Spinal cord (tissue), 10 donors: ENCODE measurements around the gene FAM200B. TPM values are rescaled to one million over a fixed set of nuclear protein-coding genes. Genes with fewer than 3 reads are reported as not detected.
"Not testable (repeated sequence)": the region's sequence is repeated elsewhere in the genome, so short reads cannot be mapped to it uniquely, and the experiment has no call there.

Experiments
- DNase-seq, 6 donors: peaks; one replicate each; pipeline versions ENCODE4 v3.0.0 to v3.0.0-alpha.2; 2013 to 2015; ENCODE audit warnings: low spot score in 6 of 6, low read depth in 4 of 6
- H3K27ac ChIP-seq: one replicate; pipeline ENCODE4 v1.5.1; 2013; ENCODE audit warnings: low read depth, low read length, control low read depth
- H3K27me3 ChIP-seq: one replicate; pipeline ENCODE4 v1.6.1; 2013; ENCODE audit warnings: low read length; ENCODE audit not compliant: control insufficient read depth, insufficient read depth
- H3K36me3 ChIP-seq: one replicate; pipeline ENCODE4 v1.6.1; 2013; ENCODE audit warnings: low read length; ENCODE audit not compliant: control insufficient read depth, insufficient read depth
- H3K4me1 ChIP-seq: one replicate; pipeline ENCODE4 v1.6.1; 2013; ENCODE audit warnings: low read length; ENCODE audit not compliant: control insufficient read depth, insufficient read depth
- H3K4me3 ChIP-seq: one replicate; pipeline ENCODE4 v1.5.1; 2013; ENCODE audit warnings: low read depth, low read length, control low read depth
- H3K9me3 ChIP-seq: one replicate; pipeline ENCODE4 v1.6.1; 2013; ENCODE audit warnings: low read length; ENCODE audit not compliant: control insufficient read depth, insufficient read depth
- WGBS: methylation state at CpG from one replicate; pipeline ENCODE4 v1.1.5; 2013; ENCODE audit warnings: missing lambda C conversion rate; ENCODE audit not compliant: insufficient coverage; 5-methylcytosine and 5-hydroxymethylcytosine counted together
- polyA plus RNA-seq, 2 donors: library from polyadenylated mRNA; unstranded; fragments of 120-200 nt; gene quantifications; one replicate each; pipeline ENCODE4 v1.2.1, GENCODE V29; 2013; ENCODE audit not compliant: insufficient read length in 2 of 2
- total RNA-seq, 2 donors: library from RNA; depleted of rRNA in 1 of 2; stranded (reverse); fragments of 120-200 nt in 1 of 2; fragments of >200 nt in 1 of 2; gene quantifications; one replicate each; pipeline versions ENCODE4 v1.2.3 to v1.2.4, GENCODE V29; 2013 to 2014
- donor health status: healthy.

Gene FAM200B
- total and polyA plus RNA-seq, 4 donors: 42.7 to 81.3 (median 64.7) TPM

DNA sequence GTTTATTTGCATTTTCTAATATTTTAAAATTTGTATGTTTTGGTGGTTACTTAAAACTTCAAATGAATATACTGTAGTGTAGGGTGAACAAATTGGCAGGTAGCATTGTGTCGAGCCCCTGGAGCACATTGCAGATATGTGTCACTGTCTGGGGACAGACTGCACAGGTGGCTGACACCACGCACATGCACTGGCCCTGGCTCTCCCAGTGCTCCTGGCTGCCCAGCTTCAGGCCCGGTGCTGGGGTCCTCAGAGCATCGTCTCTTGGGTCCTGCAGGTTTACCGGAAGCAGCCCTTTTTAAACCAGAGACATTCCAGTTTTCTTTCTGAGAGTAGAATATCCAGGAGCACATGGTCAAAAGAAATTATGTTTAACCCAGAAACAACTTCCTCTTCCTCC lies 36.8 kb downstream of the FAM200B start:
- 84% methylated on average over 2 of the region's 5 CpGs for WGBS
- DNase-seq: no peak
- H3K9me3 ChIP-seq: no peaks in the 10 kb centered on the region
- no peaks in the 10 kb centered on the region for H3K4me1 ChIP-seq
- no peaks in the 10 kb centered on the region for H3K36me3 ChIP-seq
- H3K4me3 ChIP-seq: no peak overlapping the region
- H3K27ac ChIP-seq: no peak overlapping the region
- no peaks in the 10 kb centered on the region for H3K27me3 ChIP-seq

DNA sequence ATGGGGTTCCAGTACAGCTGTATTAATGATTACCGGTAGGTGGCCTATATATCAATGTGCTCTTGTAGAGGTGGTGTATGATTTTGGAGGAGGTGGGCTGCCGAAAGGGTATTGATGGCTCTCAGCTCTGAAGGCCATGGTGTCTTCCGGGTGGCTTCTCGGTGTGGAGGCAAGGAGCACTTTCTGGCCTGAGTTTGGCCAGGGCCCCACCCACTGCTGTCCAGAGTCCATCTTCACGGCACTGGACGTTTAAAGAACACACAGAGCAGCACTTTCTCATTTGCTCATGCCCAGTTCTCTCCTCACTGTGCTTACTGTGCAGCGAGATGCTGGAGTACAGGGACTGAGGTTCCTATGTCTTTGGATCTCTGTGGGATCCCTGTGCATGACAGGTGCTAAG lies 37.3 kb downstream of the FAM200B start:
- DNase-seq: no peak

GRCh38 chr4:15719506-15719905 lies 37.9 kb downstream of the FAM200B start:
- 77% methylated on average over 4 of the region's 4 CpGs for WGBS
- no peaks in the 10 kb centered on the region for H3K9me3 ChIP-seq
- no peak overlapping the region for H3K27ac ChIP-seq
- no peaks in the 10 kb centered on the region for H3K4me1 ChIP-seq
- no peaks in the 10 kb centered on the region for H3K27me3 ChIP-seq
- DNase-seq: no peak
- H3K4me3 ChIP-seq: no peak overlapping the region
- no peaks in the 10 kb centered on the region for H3K36me3 ChIP-seq

More for the DNA sequence above, 37.3 kb downstream of the FAM200B start:
- Histone ChIP-seq H3K9me3 (no peaks in the 10 kb centered on the region), H3K36me3 (no peaks in the 10 kb centered on the region), H3K4me1 (no peaks in the 10 kb centered on the region), H3K4me3 (no peak overlapping the region), H3K27me3 (no peaks in the 10 kb centered on the region), H3K27ac (no peak overlapping the region)
- 84% methylated on average over 4 of the region's 7 CpGs for WGBS

DNA sequence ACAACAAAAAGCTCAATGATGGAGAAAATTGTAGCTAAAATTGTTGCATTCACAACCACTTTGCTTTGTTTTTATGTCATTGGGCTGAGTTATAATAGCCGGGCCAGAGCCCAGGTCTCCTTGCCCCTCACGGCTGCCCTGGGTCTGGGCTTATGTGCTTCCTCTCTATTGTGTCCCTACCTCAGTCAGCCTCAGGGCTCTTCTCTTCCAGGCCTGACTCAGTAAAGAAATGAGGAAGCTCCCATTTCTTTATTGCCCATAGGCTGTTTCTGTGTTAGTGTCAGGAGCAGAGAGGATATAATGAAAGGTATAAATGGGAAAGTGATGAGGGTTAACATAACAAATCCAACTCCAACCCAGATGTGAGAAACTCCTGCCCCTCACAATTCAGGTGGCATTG lies 39.2 kb downstream of the FAM200B start:
- no CpG with 5 or more reads among the region's 2 CpGs for WGBS
- Histone ChIP-seq H3K36me3 (no peaks in the 10 kb centered on the region), H3K9me3 (no peaks in the 10 kb centered on the region), H3K27ac (no peak overlapping the region), H3K4me3 (no peak overlapping the region), H3K27me3 (no peaks in the 10 kb centered on the region), H3K4me1 (no peaks in the 10 kb centered on the region)
- DNase-seq: no peak

GRCh38 chr4:15725608-15726007 lies 44.0 kb downstream of the FAM200B start:
- WGBS: 100% methylated on average over 1 of the region's 4 CpGs
- H3K27ac ChIP-seq: no peak overlapping the region
- H3K4me3 ChIP-seq: no peak overlapping the region
- no peaks in the 10 kb centered on the region for H3K36me3 ChIP-seq
- no peaks in the 10 kb centered on the region for H3K4me1 ChIP-seq
- no peaks in the 10 kb centered on the region for H3K9me3 ChIP-seq
- DNase-seq: no peak
- no peaks in the 10 kb centered on the region for H3K27me3 ChIP-seq

DNA sequence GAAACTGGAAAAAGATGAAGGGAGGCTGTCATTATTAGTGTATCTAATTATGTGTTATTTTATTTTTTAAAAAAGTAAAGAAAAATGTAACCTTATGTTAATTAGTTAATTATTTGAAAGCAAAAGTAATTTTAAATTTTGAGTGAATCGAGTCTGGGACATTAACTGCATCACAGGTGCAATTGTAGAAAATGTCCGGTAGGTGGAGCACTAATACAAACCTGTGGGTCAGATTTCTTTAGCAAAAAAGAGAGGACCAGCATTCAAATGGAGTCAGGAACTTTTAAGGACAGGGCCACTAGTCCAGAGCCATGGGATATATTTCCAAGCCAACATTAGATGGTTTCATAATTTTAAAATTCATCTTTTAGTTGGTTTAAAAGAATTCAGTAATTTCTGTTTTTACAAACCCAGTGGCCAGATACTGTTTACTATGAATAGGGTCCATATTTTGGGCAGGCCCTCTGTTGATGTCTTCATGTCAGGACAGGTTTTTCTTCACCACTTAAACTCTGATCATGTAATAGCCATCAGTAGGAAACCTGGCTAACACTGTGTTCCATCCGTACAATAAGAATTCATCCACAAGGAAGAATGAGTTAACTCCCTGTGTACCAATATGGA lies 48.4 kb downstream of the FAM200B start:
- Histone ChIP-seq H3K9me3 (no peaks in the 10 kb centered on the region), H3K27ac (no peak overlapping the region), H3K4me3 (no peak overlapping the region), H3K4me1 (no peaks in the 10 kb centered on the region), H3K36me3 (no peaks in the 10 kb centered on the region), H3K27me3 (no peaks in the 10 kb centered on the region)
- 0% methylated on average over 2 of the region's 3 CpGs for WGBS
- peak in 4 of 6 donors; percentile 33 to 82 (median 60) for DNase-seq

DNA sequence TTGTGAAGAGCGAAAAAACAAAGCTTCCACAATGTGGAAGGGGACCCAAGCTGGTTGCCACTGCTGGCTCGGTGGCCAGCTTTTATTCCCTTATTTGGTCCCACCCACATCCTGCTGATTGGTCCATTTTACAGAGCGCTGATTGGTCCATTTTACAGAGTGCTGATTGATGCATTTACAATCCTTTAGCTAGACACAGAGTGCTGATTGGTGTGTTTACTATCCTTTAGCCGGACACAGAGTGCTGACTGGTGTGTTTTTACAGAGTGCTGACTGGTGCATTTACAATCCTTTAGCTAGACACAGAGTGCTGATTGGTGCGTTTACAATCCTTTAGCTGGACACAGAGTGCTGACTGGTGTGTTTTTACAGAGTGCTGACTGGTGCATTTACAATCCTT lies 51.4 kb downstream of the FAM200B start:
- H3K27me3 ChIP-seq, DNase-seq: not testable (repeated sequence)

GRCh38 chr4:15735536-15735935 lies 53.9 kb downstream of the FAM200B start:
- Histone ChIP-seq H3K4me1 (peaks cover 2% of the 10 kb centered on the region), H3K36me3 (no peaks in the 10 kb centered on the region), H3K27me3 (no peaks in the 10 kb centered on the region), H3K9me3 (no peaks in the 10 kb centered on the region), H3K27ac (no peak overlapping the region), H3K4me3 (no peak overlapping the region)
- peak in 3 of 6 donors; percentile 18 to 66 (median 54) for DNase-seq
- WGBS: 29% methylated on average over 1 of the region's 6 CpGs

More for the DNA sequence above, 51.4 kb downstream of the FAM200B start:
- H3K27ac ChIP-seq, H3K9me3 ChIP-seq, H3K4me3 ChIP-seq, H3K4me1 ChIP-seq, H3K36me3 ChIP-seq: not testable (repeated sequence)
- WGBS: 88% methylated on average over 1 of the region's 5 CpGs

GRCh38 chr4:15736514-15737050 lies 55.0 kb downstream of the FAM200B start:
- no peak overlapping the region for H3K27ac ChIP-seq
- no peak for DNase-seq
- H3K4me1 ChIP-seq: peaks cover 2% of the 10 kb centered on the region
- H3K36me3 ChIP-seq: no peaks in the 10 kb centered on the region
- H3K27me3 ChIP-seq: no peaks in the 10 kb centered on the region
- H3K4me3 ChIP-seq: no peak overlapping the region
- 53% methylated on average over 3 of the region's 4 CpGs for WGBS
- no peaks in the 10 kb centered on the region for H3K9me3 ChIP-seq

DNA sequence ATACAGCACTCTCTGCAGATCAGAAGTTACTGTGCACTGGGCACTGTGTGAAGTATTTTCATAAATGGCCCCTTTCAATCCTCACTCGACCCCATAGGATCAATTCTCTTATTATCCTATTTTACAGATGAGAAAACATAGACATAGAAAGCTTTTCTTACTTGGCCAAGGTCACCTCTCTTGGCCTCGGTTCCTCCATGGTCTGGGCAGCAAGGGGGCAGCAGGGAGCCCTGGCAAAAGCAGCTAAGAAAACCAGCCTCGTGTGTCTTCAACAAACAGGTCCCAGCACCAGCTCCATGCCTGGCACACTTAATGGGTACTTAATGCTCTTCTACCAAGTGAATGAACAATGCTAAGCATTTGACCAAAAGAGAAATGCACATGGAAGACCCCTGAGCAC lies 55.6 kb downstream of the FAM200B start:
- Histone ChIP-seq H3K27me3 (no peaks in the 10 kb centered on the region), H3K4me1 (peaks cover 2% of the 10 kb centered on the region), H3K36me3 (no peaks in the 10 kb centered on the region), H3K27ac (no peak overlapping the region), H3K4me3 (no peak overlapping the region), H3K9me3 (no peaks in the 10 kb centered on the region)
- WGBS: 40% methylated on average over 2 of the region's 3 CpGs
- no peak for DNase-seq
